Sigmoid colon (tissue), 4 donors: ENCODE measurements around the gene EEA1.

Experiments
- CTCF ChIP-seq, 4 experiments: fragments of 450-650 bp in 3 of 4; fragments of 200-600 bp in 1 of 4; IDR thresholded peaks; one replicate each; pipeline ENCODE4 v1.5.1; 2016 to 2019; ENCODE audit warnings: antibody characterized with exemption in 4 of 4, mild to moderate bottlenecking in 3 of 4, moderate library complexity in 2 of 4
- POLR2AphosphoS5 ChIP-seq, 4 donors: sonication (generic); formaldehyde crosslinking; IDR thresholded peaks; one replicate each; pipeline ENCODE4 v1.6.1; 2017; ENCODE audit warnings: antibody characterized with exemption in 4 of 4

- no peak for TF ChIP-seq CTCF (IDR thresholded peaks at IDR 0.05)
- TF ChIP-seq POLR2AphosphoS5 (IDR thresholded peaks at IDR 0.05), result peak; percentile 94 to 98 (median 97)
These were observed at the start of gene EEA1 for GRCh38 chr12:92928962-92929915.
